K562 (cell line): Measurements from ENCODE around the gene TSPYL4. TPM values are rescaled to one million over a fixed set of nuclear protein-coding genes. Genes with fewer than 3 reads are reported as not detected.

Experiments
- BCOR ChIP-seq: fragments of 450-650 bp; IDR thresholded peaks from 2 replicates; pipeline ENCODE4 v1.6.1; 2016
- CBFA2T3 ChIP-seq: fragments of 450-650 bp; IDR thresholded peaks from 2 replicates; pipeline ENCODE4 v1.6.1; 2017
- CBX2 ChIP-seq: fragments of 200-600 bp; sonication (generic); IDR thresholded peaks from one replicate; pipeline ENCODE4 v1.6.1; 2012; ENCODE audit warnings: mild to moderate bottlenecking, low read length, inconsistent platforms; ENCODE audit not compliant: insufficient read depth, poor library complexity, severe bottlenecking
- CREBBP ChIP-seq: IDR thresholded peaks from one replicate; pipeline ENCODE4 v1.6.1; 2012; ENCODE audit warnings: low read depth, mild to moderate bottlenecking, control low read depth, inconsistent platforms, low read length
- DDX20 ChIP-seq: fragments of 450-650 bp; IDR thresholded peaks from 2 replicates; pipeline ENCODE4 v1.6.1; 2016; ENCODE audit warnings: missing genetic modification characterization, low read depth, mild to moderate bottlenecking, missing compliant biosample characterization, moderate library complexity
- HDAC3 ChIP-seq: fragments of 450-650 bp; IDR thresholded peaks from 2 replicates; pipeline ENCODE4 v1.6.1; 2018; ENCODE audit warnings: borderline replicate concordance, mild to moderate bottlenecking, moderate library complexity; ENCODE audit not compliant: partially characterized antibody
- PHF20 ChIP-seq: fragments of 450-650 bp; IDR thresholded peaks from 2 replicates; pipeline ENCODE4 v1.6.1; 2018; ENCODE audit not compliant: partially characterized antibody
- PRMT5 ChIP-seq: sonication (generic); formaldehyde crosslinking; IDR thresholded peaks from 2 replicates; pipeline ENCODE4 v1.5.0; 2020; ENCODE audit warnings: missing genetic modification reagents
- PTBP1 ChIP-seq: fragments of 200-400 bp; formaldehyde crosslinking; IDR thresholded peaks from 2 replicates; pipeline ENCODE4 v1.6.1; 2017; ENCODE audit warnings: low read depth, low read length
- RBM15 ChIP-seq: fragments of 200-400 bp; formaldehyde crosslinking; IDR thresholded peaks from 2 replicates; pipeline ENCODE4 v1.6.1; 2018; ENCODE audit warnings: mild to moderate bottlenecking, low read length, moderate library complexity; ENCODE audit not compliant: insufficient read depth
- SMAD2 ChIP-seq: fragments of 150-350 bp; IDR thresholded peaks from 2 replicates; pipeline ENCODE4 v1.6.1; 2014; ENCODE audit warnings: low read depth, mild to moderate bottlenecking, low read length
- SMARCC2 ChIP-seq: fragments of 450-650 bp; IDR thresholded peaks from 2 replicates; pipeline ENCODE4 v1.6.1; 2017; ENCODE audit warnings: antibody characterized with exemption, moderate library complexity, mild to moderate bottlenecking, low read depth
- SP1 ChIP-seq: sonication (generic); formaldehyde crosslinking; IDR thresholded peaks from 2 replicates; pipeline ENCODE4 v1.8.1; 2022; ENCODE audit warnings: mild to moderate bottlenecking, missing genetic modification reagents
- ZFX ChIP-seq: sonication (generic); formaldehyde crosslinking; IDR thresholded peaks from 2 replicates; pipeline ENCODE4 v1.8.0; 2022; ENCODE audit warnings: mild to moderate bottlenecking, missing genetic modification reagents, moderate library complexity
- ZNF3 ChIP-seq: fragments of 250-450 bp; sonication (Bioruptor Pico); IDR thresholded peaks from 2 replicates; pipeline ENCODE4 v1.5.0; 2021; ENCODE audit warnings: mild to moderate bottlenecking, moderate library complexity
- ZNF431 ChIP-seq: sonication (generic); formaldehyde crosslinking; IDR thresholded peaks from 2 replicates; pipeline ENCODE4 v1.8.0; 2022; ENCODE audit warnings: mild to moderate bottlenecking, missing genetic modification reagents
- polyA plus RNA-seq, 8 experiments: library from polyadenylated mRNA; depleted of rRNA in 4 of 8; stranded (reverse) in 5 of 8; unstranded in 3 of 8; fragments of >200 nt; fragmentation: Nextera tagmentation in 2 of 8; fragmentation: Illumina TruSeq in 1 of 8; extraction: Ambion mirVana in 2 of 8; extraction: Trizol in 1 of 8; gene quantifications; 2 replicates each; pipeline versions ENCODE4 v1.2.1 to v1.2.3, GENCODE V29; 2011 to 2014; ENCODE audit warnings: inconsistent platforms in 1 of 8, missing spikeins in 1 of 8
- total RNA-seq, 7 experiments: library from RNA; depleted of rRNA in 6 of 7; stranded (reverse); fragments of >200 nt in 6 of 7; fragmentation: Illumina TruSeq in 2 of 7; extraction: Trizol in 2 of 7; gene quantifications; 2 replicates each; pipeline versions ENCODE4 v1.2.1 to v1.2.3, GENCODE V29; 2011 to 2021; ENCODE audit warnings: low replicate concordance in 1 of 7
- TF ChIP-seq, protein P1 (sequence below): sonication (generic); formaldehyde crosslinking; IDR thresholded peaks from 2 replicates; pipeline ENCODE4 v1.8.0; 2022; ENCODE audit warnings: missing genetic modification reagents, mild to moderate bottlenecking, borderline replicate concordance
- TF ChIP-seq, protein P2 (sequence below): fragments of 250-450 bp; sonication (Bioruptor Pico); IDR thresholded peaks from 2 replicates; pipeline ENCODE4 v1.5.0; 2021; ENCODE audit warnings: mild to moderate bottlenecking, borderline replicate concordance

The TSPYL4 gene
- total and polyA plus RNA-seq, 9 of the 15 experiments (the other 6 are each of a cell fraction or from before 2014, with no cell fraction given): 0.69 to 18.0 (median 9.1) TPM

DNA sequence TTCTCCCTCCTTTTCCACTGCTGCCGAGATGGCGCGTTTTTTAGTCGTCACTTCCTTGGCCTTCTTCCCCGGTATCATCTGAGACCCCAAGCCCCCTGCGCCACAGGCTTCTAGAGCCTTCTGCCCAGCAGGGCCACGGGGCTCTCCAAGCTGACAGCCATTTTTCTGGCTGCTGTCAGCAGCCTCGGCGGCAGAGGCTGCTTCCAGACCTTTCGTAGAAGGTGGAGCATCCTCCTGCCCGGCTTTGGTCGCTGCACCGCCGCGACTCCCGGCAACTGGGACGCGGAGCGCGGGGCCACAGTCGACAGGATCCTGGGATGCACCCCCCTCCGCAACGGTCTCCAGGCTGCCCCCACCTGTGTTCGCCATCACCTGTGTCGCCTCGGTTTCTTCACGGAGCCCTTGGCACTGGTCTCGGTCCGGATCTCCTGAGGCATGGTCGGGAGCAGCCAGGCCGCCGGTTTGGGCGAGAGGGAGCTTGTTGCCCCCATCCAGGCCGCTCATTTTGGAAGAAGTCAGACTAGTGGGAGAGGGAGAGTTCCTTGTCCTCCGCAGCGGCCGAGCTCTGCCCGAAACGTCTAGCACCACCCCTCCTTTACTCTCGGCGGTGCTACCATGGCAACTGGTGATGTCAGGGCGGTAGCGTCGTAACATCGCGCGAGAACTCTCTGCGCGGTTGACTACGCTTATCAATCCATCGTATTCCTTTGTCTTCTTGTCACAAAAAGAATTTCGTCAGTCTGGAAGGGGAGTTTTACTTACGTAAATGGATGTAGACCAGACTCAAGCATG, at the start of gene TSPYL4 (continued):
- TF ChIP-seq SP1 (CRISPR knock-in tag) (no peak), CBX2 (no peak), ZNF431 (CRISPR knock-in tag) (no peak), PRMT5 (CRISPR knock-in tag) (no peak), HDAC3 (no peak), CBFA2T3 (no peak), CREBBP (no peak), ZNF3 (CRISPR knock-in tag) (no peak), PHF20 (peak; percentile 93), RBM15 (no peak), DDX20 (no peak), BCOR (no peak), PTBP1 (no peak), SMAD2 (no peak), SMARCC2 (no peak), ZFX (CRISPR knock-in tag) (peak; percentile 69)
- TF ChIP-seq, protein P1, sequence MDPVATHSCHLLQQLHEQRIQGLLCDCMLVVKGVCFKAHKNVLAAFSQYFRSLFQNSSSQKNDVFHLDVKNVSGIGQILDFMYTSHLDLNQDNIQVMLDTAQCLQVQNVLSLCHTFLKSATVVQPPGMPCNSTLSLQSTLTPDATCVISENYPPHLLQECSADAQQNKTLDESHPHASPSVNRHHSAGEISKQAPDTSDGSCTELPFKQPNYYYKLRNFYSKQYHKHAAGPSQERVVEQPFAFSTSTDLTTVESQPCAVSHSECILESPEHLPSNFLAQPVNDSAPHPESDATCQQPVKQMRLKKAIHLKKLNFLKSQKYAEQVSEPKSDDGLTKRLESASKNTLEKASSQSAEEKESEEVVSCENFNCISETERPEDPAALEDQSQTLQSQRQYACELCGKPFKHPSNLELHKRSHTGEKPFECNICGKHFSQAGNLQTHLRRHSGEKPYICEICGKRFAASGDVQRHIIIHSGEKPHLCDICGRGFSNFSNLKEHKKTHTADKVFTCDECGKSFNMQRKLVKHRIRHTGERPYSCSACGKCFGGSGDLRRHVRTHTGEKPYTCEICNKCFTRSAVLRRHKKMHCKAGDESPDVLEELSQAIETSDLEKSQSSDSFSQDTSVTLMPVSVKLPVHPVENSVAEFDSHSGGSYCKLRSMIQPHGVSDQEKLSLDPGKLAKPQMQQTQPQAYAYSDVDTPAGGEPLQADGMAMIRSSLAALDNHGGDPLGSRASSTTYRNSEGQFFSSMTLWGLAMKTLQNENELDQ (CRISPR knock-in tag): no peak
- TF ChIP-seq, protein P2, sequence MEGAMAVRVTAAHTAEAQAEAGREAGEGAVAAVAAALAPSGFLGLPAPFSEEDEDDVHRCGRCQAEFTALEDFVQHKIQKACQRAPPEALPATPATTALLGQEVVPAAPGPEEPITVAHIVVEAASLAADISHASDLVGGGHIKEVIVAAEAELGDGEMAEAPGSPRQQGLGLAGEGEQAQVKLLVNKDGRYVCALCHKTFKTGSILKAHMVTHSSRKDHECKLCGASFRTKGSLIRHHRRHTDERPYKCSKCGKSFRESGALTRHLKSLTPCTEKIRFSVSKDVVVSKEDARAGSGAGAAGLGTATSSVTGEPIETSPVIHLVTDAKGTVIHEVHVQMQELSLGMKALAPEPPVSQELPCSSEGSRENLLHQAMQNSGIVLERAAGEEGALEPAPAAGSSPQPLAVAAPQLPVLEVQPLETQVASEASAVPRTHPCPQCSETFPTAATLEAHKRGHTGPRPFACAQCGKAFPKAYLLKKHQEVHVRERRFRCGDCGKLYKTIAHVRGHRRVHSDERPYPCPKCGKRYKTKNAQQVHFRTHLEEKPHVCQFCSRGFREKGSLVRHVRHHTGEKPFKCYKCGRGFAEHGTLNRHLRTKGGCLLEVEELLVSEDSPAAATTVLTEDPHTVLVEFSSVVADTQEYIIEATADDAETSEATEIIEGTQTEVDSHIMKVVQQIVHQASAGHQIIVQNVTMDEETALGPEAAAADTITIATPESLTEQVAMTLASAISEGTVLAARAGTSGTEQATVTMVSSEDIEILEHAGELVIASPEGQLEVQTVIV (CRISPR knock-in tag): no peak
